ENCODE results near the gene CASP4.
"Not testable (repeated sequence)": the region's sequence is repeated elsewhere in the genome, so short reads cannot be mapped to it uniquely, and the experiment has no call there.

Gene CASP4

DNA sequence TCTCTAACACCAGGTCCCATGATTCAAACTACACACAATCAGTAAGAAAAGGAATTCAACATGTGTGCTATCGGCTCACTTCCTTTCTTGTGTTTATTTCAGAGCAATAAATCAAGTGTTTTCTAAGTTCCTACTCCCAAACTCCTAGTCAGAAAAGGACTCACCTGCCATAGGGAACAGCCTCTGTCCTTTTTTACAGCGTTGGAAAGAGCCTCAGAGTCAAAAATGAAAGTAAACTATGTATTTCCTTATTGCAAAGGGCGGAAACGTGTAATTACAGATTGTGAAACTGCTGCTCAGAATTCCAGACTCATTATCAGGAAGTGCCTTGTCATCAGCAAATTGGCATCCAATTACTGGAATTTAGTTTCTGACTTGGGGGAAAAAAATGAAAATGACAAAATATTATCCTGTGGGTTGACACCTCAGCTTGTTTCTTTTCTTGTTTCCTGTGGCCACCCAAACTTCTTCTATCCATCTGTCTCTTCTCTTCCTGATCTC lies at the start of gene CASP4:
TSS of gene CASP4 (minus strand) at position 220 of the 501 bp plus-strand sequence. CDS start at position 171, 49 bp downstream.
- DNase-seq, result peak; percentile 66

DNA sequence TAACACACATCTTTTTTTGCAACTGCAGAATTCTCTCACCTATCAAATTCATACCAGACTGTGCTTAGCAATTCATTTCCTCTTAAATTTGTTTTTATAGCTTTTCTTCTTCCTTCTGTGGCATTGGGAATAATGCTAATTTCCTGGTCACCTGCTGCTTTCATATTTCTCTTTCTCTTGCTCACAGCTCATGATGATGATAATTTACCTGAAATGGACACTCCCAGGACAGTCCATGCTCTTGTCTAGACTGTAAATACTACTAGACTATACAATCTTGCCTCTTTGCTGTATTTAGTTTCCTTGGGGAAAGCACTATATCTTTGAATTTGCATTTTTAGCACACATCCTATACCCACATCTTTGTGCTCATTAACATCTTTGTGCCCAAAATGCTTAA lies 39.1 kb upstream of the CASP4 start:
- no peak for DNase-seq

DNA sequence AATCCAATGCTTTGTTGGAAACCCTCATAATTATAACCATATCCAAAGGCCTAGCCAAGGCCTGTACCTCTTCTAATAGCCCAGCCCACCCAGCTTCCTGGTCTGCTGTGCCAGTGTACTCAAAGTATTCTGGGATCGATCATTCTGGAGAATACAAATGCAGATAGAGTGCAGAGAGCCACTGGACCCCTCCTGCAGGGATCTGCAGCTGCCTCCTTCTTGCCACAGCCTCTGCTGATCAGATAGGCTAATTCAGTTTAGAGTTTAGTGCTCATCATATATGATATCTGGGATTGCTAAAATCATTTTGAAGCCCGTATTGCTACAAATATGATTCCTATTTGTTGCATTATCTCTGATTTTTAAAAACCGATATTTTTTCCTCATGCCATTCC lies 37.1 kb upstream of the CASP4 start:
- no peak for DNase-seq

DNA sequence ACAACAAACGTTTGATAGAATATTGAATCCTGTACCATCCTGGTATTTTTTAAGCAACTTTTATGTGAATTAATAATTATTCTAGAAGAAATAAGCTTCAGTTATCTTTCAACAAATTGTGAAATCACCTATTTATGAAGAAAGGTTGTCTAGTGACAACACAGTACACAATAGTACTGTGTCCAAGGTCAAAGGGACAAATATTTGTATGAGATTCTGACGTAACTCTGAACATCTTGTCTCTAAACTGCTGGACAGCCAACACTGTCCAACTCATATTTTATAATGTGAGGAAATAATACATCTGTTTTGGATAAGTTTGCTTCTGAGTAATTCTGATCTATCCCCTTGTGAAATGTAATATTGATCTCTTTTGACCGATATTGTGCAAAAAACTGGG lies 35.6 kb upstream of the CASP4 start:
- DNase-seq, result no peak

DNA sequence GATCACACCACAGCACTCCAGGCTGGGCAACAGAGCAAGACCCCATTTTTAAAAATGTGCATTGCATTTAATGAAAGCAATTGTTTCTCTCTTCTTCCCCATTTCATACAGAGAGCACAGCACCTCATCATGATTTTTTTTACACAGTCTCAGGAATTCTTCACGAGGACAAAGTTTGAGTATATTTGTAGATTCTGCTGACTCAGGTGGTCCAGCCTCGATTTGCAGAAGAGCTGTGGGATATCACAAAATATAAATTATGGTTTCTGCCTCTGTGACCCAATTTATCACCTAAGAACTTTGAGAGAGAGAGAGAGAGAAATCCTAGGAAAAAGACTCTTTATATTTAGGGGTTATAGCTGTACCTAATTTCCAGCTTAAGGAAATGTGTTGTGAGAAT lies 34.8 kb upstream of the CASP4 start:
- DNase-seq, result no peak

DNA sequence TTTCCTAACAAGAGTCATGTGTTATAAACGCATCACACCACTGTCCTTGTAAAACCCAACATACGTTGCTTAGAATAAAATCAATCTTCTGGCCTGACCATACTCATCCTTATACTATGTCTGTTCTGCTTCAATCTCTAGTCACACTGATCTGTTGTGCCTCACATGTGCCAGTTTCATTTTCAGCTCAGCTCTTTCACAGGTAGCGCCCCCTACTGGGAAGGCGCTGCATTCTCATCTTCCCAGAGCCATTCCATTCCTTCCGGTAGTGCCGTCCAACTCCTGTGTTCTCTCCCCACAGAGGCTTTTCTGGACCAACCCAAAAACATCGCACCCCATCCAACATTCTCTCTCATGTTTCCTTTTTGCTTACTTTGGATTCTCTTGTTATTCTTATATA lies 32.4 kb upstream of the CASP4 start:
- DNase-seq, result peak; percentile 34

DNA sequence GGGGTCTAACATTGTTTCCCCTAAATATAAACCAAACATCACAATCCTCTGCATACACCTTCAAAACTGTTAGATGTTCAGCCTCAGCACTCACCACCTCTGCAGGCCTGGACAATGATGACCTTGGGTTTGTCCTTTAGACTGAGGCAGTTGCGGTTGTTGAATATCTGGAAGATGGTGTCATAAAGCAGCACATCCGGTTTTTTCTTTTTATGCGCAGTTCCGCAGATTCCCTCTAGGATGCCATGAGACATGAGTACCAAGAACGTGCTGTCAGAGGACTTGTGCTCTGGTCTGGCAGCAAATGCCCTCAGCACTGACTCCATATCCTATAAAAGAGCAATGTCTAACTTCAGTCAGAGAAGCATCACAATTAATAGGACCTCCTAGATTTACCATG lies 31.8 kb upstream of the CASP4 start:
- no peak for DNase-seq

DNA sequence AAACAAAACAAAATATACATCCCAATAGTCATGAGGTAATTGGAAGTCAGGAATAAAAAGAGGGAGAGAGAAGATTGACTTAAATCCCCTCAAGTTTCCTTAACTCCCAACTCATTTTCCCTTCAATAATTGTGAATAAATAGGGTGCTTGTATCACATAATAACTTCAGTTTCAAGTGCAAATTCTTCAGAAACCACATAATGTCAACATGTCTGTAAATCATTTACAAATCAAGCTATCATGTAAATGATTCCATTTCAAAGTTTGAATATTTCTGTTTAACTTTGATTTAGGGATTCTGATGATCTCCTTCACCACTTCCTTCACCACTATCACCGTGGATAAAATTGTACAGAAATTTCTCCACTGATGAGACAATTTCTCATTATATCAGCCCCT lies 31.3 kb upstream of the CASP4 start:
- DNase-seq, result no peak

DNA sequence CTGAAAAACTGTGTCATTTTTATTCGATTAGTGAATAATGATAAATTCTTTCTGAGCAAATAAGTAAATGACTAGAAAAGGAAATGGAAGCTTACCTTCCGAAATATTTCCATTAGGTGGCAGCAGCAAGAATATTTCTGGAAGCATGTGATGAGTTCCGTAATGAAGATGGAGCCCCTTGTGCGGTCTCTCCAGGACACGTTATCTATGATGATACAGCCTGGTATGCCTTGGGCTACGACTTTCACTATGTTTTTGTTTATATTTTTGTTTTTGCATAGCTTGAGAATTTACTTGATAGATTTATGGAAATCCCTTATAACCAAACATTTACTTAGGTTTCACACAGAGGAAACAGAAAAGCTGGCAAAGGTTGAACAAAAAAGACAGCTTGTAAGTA lies 28.9 kb upstream of the CASP4 start:
- DNase-seq, result no peak

DNA sequence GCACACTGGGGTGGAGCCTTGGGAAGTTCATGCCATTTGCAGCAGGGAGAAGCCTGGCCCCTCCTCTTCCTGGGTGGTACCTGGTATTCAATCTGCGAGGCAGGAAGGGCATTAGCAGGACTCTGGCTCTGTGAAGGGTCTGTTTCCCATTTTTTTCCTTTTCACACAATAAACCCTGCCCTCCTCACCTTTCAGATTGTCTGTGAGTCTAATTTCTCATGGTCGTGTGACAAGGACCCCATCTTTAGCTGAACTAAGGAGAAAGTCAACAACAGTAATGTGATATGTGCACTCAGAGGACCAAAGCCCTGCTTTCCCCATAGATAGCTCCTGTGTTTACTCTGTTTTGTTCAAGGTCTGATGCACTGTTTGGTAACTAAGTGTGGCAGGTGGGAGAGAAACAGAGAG lies 26.6 kb upstream of the CASP4 start:
- no peak for DNase-seq

DNA sequence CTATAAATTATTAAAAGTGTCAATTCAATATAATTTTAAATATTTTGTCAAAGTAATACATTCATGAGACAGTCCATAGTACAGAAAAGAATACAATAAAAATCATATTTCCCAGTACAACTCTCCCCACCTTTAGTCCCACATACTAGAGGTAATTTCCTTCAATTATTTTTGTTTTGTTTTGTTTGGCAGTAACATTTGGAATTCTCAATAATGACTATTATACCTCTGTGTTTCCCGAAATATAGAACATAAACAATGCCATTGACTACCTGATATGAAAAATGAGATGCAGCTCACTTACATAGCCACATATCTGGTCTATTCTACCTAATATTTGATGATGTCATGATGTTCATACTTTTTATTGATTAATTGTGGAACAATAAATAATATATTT lies 24.4 kb upstream of the CASP4 start:
- DNase-seq, result no peak

DNA sequence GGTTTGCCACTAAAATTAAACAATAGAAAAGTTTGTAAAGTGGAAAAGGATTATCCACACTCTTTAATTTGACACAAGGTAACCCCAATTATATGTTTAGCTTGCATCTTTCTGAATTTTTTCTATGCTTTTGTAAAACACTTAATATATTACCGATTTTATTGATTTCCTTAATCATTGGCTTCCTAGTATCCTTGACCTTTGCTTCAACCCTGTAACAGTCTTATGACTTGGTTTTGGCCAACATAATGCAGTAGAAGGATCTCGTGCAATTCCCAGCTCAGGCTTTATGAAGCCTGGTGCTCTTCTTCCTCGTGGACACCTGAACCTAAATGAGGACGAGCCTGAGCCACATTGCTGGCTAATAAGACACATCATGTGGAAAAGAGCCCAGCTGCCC lies 23.6 kb upstream of the CASP4 start:
- no peak for DNase-seq

DNA sequence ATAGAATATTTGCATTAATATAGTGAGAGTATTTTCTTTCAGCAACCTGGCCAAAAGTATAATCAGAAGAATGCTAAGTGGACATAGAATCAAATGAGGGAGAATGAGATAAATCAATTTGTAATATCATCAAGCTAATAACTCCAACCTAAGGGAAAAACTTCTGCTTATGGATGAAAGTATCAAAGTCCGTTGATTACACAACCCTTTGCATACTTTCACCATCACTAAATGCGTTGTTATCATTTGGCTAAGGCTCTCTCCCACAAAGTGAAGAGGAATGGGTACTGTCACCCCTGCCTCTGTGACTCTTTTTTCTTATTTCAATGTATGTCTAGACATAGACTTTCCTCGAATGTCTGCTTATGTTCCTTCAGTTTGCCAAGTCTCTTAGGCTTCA lies 16.4 kb upstream of the CASP4 start:
- no peak for DNase-seq

DNA sequence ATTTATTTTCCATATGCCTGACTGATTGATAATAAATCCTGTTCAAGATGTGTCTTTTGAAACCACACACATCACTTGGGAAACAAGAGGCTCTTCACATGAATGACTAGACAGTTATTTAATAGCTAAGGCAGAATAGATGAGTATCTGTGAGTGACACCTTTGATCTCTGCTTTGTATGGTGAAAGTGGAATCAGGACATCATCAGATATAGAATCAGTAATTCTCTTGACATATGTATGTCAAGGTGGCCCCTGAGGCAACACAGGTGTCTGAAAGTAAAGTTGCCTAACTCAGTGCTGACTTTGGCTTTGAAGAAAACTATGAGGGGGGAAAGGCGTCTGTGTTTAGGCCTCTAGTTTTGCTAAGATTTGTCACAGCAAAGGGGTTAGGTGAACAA lies 11.5 kb upstream of the CASP4 start:
- DNase-seq, result no peak

DNA sequence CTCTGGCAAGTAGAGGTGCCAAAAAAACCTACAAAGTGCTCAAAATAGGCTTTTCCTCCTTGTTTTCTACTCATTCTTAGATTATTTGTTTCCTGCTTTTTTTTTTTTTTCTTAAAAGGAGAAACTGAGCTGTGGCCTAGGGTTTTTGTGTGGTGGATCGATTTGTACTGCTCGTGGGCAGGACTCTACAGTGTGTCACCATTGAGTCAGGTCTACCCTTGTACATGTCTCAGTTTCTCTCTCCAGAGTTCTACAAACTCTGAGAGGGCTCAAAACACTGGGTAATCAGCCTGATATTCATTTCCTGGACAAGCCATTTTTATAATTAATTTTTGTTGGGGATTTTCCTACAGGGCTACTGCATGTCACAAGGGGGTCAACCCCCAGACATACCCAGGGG lies 5.2 kb upstream of the CASP4 start:
- DNase-seq, result no peak

DNA sequence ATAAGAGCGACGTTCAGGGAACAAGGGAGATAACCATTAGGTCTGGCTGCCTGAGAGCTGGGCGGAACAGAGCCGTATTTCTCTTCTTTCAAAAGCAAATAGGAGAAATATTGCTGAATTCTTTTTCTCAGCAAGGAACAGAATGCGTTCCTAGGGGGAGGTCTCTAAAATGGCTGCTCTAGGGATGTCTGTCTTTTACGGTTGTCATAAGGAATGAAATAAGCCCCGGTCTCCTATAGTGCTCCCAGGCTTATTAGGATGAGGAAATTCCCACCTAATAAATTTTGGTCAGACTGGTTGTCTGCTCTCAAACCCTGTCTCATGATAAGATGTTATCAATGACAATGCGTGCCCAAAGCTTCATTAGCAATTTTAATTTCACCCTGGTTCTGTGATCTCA lies 4.5 kb upstream of the CASP4 start:
- DNase-seq, result not testable (repeated sequence)

DNA sequence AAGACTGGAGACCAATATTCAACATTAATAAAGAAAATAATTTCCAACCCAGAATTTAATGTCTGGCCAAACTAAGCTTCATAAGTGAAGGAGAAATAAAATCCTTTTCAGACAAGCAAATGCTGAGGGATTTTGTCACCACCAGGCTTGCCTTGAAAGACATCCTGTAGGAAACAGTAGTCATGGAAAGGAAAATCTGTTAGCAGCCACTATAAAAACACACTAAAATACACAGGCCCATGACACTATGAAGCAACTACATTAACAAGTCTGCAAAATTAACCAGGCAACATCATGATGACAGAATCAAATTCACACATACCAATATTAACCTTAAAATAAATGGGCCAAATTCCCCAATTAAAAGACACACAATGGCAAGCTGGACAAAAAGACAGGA lies 2.4 kb upstream of the CASP4 start:
- no peak for DNase-seq

DNA sequence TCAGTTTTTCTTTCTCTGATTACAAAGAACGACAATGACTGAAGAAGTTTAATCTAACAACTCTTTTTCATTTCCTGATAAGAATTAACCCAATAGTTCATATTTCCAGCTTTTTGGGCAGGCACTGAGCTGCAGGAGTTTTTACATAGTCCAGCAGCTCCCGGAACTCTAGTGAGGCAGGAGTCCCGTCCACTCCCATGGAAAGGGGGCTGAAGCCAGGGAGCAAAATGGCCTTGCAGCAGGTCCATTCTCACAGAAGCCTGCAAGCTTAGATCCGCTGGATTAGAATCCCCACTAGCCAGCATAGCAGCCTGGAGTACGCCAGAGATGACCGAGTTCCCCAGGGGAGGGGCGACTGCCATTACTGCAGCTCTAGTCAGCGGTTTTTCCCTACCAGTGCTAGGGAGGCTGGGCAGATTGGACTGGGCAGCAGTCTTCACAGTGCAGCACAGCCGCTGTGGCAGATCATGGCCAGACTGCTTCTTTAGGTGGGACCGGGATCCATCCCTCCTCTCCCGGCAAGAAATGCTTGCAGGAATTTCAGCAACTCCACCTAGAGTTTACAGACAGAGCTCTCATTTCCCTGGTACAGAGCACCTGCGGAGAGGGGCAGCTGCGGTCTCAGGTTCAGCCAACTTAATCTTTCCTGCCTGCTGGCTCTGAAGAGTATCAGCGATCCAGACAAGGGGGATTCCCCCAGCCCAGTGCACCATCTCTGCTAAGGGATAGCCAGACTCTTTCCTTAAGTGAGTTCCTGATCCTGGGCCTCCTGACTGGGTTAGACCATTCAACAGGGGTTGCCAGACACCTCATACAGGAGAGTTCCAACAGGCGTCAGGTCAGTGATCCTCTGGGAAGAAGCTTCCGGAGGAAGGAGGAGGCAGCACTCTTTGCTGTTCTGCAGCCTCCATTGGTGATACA lies 742 bp upstream of the CASP4 start:
- DNase-seq, result no peak

DNA sequence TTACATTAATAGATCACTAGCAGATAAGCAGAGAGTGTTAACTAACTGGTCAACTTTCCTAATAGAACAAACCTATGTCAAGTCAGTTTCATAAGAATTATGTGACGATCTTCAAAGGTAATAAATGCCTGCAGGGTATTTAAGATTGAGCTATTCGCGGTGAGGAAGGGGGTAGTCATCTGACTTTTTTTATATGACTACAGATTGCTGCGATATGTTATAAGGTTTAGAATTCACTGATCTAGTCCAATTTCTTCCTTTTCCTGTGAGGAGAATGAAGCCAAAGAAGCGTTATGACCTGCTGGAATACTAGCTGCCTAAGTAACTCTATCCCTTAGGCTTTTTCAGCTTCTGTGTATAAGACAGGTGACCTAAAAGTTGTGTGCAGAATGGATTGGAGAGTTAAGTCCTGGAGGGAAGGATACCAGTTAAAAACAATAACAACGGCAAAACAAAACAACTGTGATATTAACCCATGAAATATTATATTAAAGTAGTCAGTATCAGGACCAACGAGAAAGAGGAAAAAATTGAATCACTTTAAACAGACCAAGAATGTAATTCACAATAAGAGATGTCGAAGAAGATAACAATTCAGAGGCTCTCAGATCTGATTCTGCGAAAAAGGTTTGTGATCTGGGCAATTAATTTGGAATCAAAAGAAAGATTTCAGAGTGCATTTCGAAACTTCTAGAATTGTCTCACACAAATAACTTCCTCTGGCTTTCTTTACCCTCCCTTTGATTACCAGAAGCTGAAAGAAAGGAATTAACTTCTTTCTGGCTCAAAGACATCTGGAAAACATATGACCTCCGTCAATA lies 630 bp downstream of the CASP4 start:
- peak; percentile 9 for DNase-seq

DNA sequence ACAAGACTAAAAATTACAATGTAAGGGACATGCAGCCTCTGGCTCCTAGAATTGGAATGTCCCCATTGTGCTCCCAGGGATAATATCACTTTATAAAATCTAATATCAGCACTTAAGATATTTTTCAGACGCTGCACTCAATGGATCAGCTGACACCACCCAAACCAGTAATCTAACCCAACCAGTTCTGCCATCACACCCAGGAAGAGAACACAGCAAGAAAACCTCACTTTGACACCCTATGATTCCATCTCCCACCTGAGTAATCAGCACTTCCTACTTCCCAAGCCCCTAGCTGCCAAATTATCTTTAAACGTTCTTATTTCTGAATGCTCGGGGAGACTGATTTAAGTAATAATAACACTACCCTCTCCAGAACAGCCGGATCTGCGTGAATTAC lies 2.6 kb downstream of the CASP4 start:
- DNase-seq, result no peak

DNA sequence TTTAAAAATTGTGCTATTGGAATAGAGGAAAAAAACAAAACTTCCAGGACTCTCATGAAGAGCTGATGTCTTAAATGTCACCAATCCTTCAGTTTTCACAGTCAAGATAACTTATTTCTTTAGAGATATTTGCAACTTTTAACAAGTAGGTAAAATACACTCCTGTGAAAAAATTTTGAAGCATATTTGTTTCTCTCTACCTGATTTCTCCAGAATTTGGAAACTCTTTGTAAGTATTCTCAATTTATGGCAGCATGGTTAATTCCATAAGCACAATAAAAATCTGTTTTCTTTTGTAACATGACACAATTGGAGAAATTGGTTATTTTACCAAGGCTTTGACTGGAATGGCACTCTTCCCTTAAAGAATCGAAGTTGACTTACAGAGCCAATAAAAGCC lies 4.1 kb downstream of the CASP4 start:
- DNase-seq, result no peak

DNA sequence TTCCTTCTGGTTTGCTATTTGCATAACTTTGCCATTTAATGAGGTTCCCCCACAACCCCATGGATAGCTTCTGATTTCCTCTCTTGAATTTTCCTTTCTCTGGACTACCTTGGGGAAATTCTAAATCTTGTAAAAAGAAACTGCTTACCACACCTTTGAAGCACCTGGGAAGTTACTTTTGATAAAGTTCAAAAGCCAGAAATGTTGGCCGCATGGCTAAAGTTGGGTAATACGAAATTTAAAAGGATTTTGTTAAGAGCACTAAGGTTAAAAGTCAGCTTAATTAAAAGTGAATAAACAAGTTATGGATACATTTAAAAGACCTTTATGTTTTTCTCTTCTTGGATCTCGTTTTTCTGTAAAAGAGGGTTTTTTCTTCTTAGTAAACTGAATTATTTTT lies 5.5 kb downstream of the CASP4 start:
- DNase-seq, result no peak

DNA sequence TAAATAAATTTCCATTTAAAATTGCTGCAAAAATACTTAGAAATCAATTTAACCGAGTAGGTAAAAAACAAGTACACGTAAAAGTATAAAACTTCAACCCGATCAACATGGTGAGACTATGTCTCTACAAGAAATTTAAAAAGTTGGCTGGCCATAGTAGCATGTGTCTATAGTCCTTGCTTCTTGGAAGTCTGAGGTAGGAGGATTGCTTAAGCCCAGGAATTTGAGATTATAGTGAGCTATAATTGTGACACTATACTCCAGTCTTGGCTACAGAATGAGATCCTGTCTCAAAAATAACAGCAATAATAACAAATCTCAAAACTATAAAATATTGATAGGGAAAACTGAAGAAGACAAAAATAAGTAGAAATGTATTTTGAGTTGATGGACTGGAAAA lies 11.1 kb downstream of the CASP4 start:
- DNase-seq, result no peak

DNA sequence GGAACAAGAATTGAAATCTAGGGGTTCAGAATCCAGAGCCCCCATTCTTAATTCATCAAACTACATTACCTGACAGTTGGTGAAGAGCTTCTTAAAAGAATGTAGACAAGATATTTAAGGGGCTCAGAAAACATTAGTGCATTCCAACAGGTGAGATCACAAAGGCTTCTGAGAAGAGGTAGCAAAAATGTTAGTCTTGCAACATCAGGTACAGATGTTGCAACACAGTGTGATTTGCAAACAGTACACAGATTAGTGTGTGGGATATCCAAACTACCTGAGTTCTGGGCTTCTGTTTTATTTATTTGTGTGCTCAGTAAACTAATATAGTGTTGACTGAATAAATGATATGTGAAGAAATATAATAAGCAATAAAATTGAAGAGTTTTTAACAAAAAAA lies 11.8 kb downstream of the CASP4 start:
- peak; percentile 4 for DNase-seq

Measured in activated CD4-positive, alpha-beta T cell treated with anti-CD3 and anti-CD28 coated beads, Interleukin-10, Interleukin-2, amounts not matched to agents 100 ng/mL and 50 ng/mL, durations not matched to agents 16 hours and 8 hours (primary cell).